ENCODE results near the gene POLR3B.
A peak's percentile ranks its signal among the peaks of the same experiment; 100 is the strongest.
"Not testable (repeated sequence)": the region's sequence is repeated elsewhere in the genome, so short reads cannot be mapped to it uniquely, and the experiment has no call there.

Gene POLR3B

GRCh38 chr12:106357549-106358395, at the start of gene POLR3B:
Gene POLR3B, plus strand, starts transcription at chr12:106357748. Its CDS starts 132 bp downstream, at chr12:106357880.
- peak; percentile 98 for DNase-seq

DNA sequence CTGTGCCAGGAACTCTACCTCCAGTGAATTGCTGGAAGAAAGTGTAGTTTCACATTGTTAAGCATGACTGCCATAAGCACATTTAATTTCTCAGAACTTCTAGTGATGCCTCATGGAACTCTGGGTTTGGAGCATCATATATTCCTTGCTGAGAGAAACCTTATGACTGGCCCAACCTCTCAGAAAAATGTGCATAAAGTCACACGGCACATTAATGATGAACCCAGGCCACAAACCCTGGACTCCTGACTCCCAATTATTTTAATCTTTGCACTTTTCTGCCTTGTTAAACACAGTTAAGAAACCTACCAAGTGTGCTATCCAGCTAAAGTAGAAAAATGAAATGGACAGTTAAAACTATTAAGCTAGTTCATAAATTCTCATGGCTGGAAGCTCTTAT, 49.4 kb upstream of the POLR3B start:
- no peak for DNase-seq

GRCh38 chr12:106308611-106309010, 48.9 kb upstream of the POLR3B start:
- no peak for DNase-seq

DNA sequence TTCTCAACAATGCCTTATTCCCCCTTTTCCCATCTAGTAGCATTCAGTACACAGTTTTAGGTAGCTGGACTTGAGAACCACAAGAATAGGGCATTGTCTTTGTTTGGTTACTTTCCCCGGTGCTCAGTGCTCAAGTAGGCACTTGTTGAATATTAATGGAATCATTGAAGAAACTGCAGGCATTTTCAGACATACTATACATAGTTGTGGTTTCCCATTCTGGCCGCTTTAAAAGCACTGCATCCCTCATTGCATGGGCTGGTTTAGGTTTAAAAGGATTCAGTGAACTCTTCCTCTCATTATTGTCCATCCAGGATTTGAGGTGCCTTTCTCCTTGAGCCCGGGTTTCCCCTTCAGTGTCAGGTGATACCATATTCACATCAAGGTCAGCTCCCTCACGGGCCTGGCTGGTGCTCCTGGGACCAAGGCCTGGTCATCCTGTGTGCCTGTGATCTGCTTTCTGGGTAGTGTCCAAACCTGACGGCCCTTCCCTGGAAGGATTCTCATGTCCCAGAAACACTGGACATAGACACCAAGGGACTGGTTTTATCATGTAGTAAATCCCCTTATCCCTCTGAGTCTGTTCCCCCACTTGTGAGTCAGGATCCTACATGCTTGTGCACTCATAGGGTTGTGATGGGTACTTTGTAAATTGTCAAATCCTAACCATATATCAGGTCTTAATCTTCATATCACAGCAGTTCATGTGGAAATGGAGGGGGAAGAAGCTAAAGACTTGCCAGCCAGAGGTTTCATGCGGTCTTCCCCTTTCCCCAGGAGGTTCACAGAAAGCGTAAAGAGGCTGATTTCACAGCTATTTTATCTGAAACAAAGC, 47.7 kb upstream of the POLR3B start:
- DNase-seq: peak; percentile 31

DNA sequence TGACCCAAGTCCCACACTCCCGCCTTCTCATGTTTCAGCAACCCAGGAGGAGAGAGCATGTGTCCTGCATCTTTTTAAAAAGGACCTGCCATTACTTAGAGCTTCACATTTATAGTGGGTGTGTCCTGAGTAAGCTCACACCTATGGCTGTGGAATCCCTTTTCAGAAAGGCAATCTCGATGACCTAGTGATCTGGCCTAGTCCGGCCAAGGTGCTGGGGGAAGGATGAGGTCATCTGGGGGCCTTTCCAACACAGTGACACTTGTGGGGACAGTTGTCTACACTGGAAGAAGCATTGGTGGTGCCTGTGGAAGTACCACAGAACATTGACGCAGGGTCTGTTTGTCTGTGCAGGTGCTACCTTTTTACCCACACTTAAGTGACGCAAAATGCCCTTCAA, 46.9 kb upstream of the POLR3B start:
- no peak for DNase-seq

DNA sequence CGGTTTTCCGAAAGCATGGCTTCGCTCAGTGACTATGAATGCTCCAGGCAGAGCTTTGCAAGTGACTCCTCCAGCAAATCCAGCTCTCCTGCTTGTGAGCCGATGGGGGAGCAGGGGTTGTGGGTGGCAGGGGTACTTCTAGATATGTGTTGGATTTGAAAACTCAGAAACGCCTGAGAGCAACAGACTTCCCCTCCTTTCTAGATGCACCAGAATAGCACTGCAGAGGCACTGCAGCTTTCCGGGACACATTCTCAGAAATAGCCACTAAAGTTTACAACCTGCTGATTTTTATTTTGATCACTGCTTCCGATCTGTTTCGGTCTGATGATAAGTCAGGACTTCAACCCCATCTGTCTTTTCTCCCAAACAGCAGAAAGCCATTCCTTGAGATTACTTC, 46.4 kb upstream of the POLR3B start:
- peak; percentile 39 for DNase-seq

DNA sequence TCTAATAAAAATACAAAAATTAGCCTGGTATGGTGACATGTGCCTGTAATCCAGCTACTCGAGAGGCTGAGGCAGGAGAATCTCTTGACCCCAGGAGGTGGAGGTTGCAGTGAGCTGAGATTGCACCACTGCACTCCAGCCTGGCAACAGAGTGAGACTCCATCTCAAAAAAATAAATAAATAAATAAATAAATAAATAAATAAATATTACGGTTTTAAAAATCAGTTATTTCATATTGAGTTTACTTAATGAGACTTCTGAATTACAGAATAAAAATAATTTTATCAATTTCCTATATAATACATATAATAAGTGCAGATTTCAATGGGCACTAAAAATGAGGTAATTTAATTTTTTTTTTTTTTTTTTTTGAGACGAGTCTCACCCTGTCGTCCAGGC, 44.1 kb upstream of the POLR3B start:
- DNase-seq: not testable (repeated sequence)

- no peak for DNase-seq
Measured at GRCh38 chr12:106315523-106315922, 42.0 kb upstream of the POLR3B start.

DNA sequence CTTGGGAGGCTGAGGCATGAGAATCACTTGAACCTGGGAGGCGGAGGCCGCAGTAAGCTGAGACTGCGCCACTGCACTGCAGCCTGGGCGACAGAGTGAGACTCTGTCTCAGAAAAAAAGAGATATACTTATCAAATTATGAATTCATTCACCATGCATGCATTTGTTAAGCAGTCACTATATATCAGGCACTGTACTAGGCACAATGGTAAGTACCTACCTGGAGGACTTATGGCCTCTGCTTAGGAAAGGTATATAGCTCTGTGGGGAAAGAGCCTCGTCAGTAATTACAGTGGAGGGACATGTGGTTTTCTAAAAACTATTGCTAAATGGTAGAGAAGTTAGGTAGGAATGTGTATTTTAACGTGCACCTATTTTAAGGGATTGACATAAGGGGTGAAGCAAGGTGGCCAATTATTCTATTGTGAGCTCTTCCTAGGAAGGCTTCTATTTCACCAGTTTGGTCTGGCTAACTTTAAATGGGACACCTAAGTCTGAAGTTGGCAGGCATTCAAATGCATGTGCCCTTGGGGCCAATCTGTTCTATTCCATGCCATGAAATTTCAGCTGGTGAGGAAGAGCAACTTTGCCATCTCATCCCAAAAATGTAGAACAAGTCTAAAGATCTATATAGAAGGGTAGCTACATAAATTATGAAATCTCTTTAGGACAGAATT, 40.0 kb upstream of the POLR3B start:
- no peak for DNase-seq

GRCh38 chr12:106321139-106321850, 36.3 kb upstream of the POLR3B start:
- DNase-seq: no peak

DNA sequence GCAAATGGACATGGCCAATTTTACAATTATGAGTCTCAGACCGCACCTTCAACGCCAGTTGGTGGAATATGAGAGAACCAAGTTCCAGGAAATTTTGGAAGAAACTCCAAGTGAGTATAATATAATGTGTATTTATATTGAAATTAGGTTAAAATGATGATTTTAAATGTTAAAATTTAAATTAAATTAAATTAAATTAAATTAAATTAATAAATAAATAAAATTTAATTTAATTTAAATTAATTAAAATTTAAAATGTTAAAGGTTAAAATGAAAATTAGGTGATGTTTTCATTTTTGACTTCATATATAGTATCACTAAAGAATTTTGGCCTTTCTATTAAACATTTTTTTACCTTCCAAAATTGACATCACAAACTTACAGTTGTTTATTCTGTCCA, 34.0 kb upstream of the POLR3B start:
- no peak for DNase-seq

DNA sequence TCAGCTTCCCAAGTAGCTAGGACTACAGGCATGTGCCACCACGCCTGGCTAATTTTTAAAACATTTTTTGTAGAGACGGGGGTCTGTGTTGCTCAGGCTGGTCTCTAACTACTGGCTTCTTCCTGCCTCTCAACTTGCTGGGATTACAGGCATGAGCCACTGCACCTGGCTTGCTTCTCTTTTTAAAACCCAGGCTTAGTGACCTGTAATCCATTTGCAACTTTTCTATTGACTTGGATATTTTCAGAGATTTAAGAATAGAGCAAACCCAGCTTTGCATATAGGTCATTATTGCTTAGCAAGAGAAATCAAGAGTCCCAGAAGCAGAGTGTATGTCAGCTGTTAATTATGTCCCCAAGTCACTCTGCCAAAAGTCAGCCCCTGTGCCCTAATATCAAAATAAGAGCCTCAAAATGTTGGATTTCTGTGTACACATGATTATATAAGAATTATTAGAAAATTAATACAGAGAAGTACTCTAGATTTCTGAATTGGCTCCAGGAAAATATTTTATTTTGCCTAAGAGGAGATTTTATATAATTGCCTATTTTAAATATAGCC, 30.2 kb upstream of the POLR3B start:
- no peak for DNase-seq

GRCh38 chr12:106328735-106329134, 28.8 kb upstream of the POLR3B start:
- DNase-seq: no peak

DNA sequence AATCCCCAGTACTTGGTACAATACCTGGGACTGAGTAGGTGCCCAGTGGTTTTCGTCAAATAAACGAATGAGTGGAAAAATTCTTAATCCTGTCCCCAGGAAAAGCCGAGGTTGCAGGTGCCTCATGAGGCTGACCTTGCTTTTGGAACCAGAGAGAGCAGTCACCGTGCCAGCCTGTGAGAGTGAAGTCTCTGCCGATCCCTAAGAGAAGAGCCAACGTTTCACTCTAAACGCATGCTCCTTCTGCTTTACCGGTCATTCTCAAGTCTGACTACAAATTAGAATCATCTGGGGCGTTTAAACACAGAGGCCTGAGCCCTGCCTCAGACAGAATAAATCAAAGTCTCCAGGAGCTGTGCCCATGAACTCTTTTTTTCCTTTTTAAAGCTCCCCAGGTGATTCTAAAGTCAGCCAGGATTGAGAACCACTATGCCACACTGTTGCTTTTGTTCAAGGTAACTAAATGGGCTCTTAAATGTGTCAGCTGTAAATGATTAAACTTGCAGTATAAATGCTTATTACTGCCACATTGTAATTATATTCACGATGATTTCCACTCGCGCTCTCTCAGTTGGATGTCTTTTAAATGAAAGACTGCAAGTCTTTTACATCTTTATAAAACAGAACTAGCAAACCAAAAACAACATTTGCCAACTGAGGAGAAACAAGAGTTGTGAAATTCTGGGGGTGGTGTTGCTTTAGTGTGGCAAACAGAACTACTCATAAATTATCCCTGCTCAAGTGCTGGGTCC, 28.1 kb upstream of the POLR3B start:
- DNase-seq: no peak

DNA sequence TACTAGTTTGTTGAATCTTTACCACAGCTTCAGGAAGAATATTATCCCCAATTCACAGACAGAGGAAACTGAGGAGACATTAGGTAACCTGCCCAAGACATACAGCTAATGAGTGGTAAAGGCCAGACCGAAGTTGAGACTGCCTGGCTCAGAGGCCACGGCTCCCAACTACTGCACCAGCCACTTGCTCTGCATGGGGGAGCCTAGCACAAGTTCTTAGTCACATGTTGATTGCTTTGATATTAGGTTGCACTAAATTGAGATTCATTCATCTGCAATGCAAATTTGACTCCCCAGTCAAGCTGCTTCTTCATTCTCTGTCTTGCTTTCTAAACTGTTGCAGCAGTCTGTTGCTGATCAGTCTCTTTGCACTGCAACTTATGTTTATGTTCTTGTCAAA, 25.9 kb upstream of the POLR3B start:
- DNase-seq: no peak

DNA sequence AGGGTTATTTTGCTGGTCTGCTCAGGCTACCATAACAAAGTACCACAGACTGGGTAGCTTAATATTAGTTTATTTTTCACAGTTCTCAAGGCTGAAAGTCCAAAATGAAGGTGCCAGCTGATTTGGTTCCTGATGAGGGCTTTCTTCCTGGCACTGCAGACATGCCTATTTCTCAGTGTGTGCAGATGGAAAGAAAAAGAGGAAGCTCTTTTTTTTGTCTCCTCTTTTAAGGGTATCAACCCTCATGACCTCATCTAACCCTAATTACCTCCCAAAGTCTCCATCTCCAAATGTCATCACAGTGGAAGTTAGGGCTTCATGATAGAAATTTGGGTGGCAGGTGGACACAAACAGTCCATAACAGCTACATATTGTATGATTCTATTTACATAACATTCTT, 25.0 kb upstream of the POLR3B start:
- DNase-seq: peak; percentile 31

DNA sequence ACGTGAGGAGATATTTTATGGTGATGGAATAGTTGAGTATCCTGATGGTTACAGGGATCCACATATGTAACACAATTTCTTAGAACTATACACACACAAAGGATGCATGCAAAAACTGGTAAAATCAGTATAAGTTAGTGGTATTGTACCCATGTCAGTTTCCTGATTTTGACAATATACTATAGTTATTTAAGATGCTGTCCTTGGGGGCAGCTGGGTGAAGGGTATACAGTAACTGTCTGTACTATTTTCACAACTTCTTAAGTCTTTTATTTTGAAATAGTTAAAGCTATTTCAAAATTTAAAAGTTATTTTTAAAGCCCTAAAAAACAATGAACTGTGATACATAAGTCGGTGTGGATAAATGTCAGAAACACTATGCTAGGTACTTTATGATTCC, 24.5 kb upstream of the POLR3B start:
- DNase-seq: no peak

GRCh38 chr12:106333756-106334155, 23.8 kb upstream of the POLR3B start:
- DNase-seq: peak; percentile 11

DNA sequence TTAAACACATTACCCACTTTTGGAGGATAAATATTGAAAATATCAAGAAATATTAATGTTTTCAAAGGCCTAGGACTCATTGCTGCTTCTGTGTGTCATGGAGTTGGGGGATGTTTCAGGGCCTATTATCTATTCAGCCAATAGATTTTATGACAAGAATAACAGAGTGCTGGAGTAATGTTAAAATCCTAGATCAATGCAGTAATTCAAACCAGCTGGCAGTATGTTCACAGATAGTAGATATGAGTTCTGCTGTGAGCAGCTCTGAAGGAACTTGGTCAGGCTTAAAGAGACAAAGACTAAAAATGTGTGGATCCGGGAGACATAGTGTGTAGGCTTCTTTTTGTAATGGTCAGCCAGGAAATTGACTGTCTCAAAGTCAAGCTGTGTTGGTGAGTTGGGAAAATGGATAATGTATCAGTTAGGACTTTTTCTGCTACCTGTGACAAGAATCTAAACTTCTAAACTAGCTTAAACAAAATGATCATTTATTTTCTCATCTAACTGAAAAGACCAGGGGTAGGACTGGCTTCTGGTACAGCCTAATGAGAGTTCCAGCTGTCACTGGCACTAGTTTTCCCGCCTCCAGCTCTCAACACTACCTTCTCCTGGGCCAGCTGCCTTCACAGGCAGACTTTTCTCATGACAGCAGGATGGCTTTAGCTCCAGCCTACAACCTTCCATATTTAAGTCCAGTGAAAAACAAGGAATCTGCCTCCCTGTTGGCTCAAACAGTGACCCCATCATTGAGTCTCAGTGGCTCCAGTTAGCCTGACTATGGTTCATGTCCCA, 16.3 kb upstream of the POLR3B start:
- no peak for DNase-seq

GRCh38 chr12:106342397-106343213, 14.9 kb upstream of the POLR3B start:
- DNase-seq: no peak

Data from hematopoietic multipotent progenitor cell treated with erythropoietin and hydrocortisone succinate and interleukin-3 and kit ligand, for 4 days (in vitro differentiated cells).